ENCODE data around the gene TRIM69. TPM values are rescaled to one million over a fixed set of nuclear protein-coding genes. Genes with fewer than 3 reads are reported as not detected.
A peak's percentile ranks its signal among the peaks of the same experiment; 100 is the strongest.
"Not testable (repeated sequence)": the region's sequence is repeated elsewhere in the genome, so short reads cannot be mapped to it uniquely, and the experiment has no call there.

Gene TRIM69
- 43.8 and 46.4 TPM in 2 replicates for total RNA-seq

- Mint-ChIP-seq H3K4me1 (ENCODE audit: low read depth) (peaks cover 59% of the 10 kb centered on the region), H3K9me3 (no peaks in the 10 kb centered on the region), H3K27ac (peak within 1 kb of the TSS; percentile 98), H3K27me3 (ENCODE audit: insufficient read depth) (no peaks in the 10 kb centered on the region), H3K36me3 (ENCODE audit: low read depth) (peaks cover 20% of the 10 kb centered on the region), H3K4me3 (peak within 1 kb of the TSS; percentile 83)
- intact Hi-C loops (cut with micrococcal nuclease): no loop called here
- DNase-seq (ENCODE audit: low spot score): no peak
These were observed at the start of gene TRIM69 for GRCh38 chr15:44736181-44736765. Gene TRIM69, plus strand, starts transcription at chr15:44736528. Its CDS starts 177 bp downstream, at chr15:44736705.

DNA sequence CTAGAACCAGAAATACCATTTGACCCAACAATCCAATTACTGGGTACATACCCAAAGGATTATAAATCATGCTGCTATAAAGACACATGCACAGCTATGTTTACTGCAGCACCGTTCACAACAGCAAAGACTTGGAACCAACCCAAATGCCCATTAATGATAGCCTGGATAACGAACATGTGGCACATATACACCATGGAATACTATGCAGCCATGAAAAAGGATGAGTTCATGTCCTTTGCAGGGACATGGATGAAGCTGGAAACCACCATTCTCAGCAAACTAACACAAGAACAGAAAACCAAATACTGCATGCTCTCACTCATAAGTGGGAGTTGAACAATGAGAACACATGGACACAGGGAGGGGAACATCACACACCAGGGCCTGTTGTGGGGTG lies 47.0 kb upstream of the TRIM69 start:
- DNase-seq (ENCODE audit: low spot score); H3K27me3 Mint-ChIP-seq (ENCODE audit: insufficient read depth); H3K4me3 Mint-ChIP-seq; intact Hi-C loops (cut with micrococcal nuclease); H3K27ac Mint-ChIP-seq: not testable (repeated sequence)
- Mint-ChIP-seq H3K36me3 (ENCODE audit: low read depth) (peaks cover 30% of the 10 kb centered on the region), H3K9me3 (peaks cover 38% of the 10 kb centered on the region), H3K4me1 (ENCODE audit: low read depth) (peaks cover 27% of the 10 kb centered on the region)

GRCh38 chr15:44690245-44690644 lies 46.1 kb upstream of the TRIM69 start:
- Mint-ChIP-seq H3K9me3 (peaks cover 34% of the 10 kb centered on the region), H3K36me3 (ENCODE audit: low read depth) (peaks cover 29% of the 10 kb centered on the region), H3K4me1 (ENCODE audit: low read depth) (peaks cover 29% of the 10 kb centered on the region)
- H3K27me3 Mint-ChIP-seq (ENCODE audit: insufficient read depth); intact Hi-C loops (cut with micrococcal nuclease); DNase-seq (ENCODE audit: low spot score); H3K4me3 Mint-ChIP-seq; H3K27ac Mint-ChIP-seq: not testable (repeated sequence)

GRCh38 chr15:44692659-44693058 lies 43.7 kb upstream of the TRIM69 start:
- intact Hi-C loops (cut with micrococcal nuclease): no loop called here
- H3K36me3 Mint-ChIP-seq (ENCODE audit: low read depth): peaks cover 16% of the 10 kb centered on the region
- H3K27ac Mint-ChIP-seq: no peak overlapping the region
- H3K9me3 Mint-ChIP-seq: peaks cover 15% of the 10 kb centered on the region
- peaks cover 32% of the 10 kb centered on the region for H3K4me1 Mint-ChIP-seq (ENCODE audit: low read depth)
- no peak for DNase-seq (ENCODE audit: low spot score)
- peaks cover 3% of the 10 kb centered on the region for H3K27me3 Mint-ChIP-seq (ENCODE audit: insufficient read depth)
- no peak overlapping the region for H3K4me3 Mint-ChIP-seq

- Mint-ChIP-seq H3K27me3 (ENCODE audit: insufficient read depth) (peaks cover 6% of the 10 kb centered on the region), H3K36me3 (ENCODE audit: low read depth) (peaks cover 4% of the 10 kb centered on the region), H3K4me3 (no peak overlapping the region), H3K27ac (peak overlapping the region; percentile 35), H3K4me1 (ENCODE audit: low read depth) (peaks cover 23% of the 10 kb centered on the region), H3K9me3 (peaks cover under 1% of the 10 kb centered on the region)
- intact Hi-C loops (cut with micrococcal nuclease): no loop called here
- DNase-seq (ENCODE audit: low spot score): no peak
These were observed 41.9 kb upstream of the TRIM69 start for GRCh38 chr15:44694416-44694815.

DNA sequence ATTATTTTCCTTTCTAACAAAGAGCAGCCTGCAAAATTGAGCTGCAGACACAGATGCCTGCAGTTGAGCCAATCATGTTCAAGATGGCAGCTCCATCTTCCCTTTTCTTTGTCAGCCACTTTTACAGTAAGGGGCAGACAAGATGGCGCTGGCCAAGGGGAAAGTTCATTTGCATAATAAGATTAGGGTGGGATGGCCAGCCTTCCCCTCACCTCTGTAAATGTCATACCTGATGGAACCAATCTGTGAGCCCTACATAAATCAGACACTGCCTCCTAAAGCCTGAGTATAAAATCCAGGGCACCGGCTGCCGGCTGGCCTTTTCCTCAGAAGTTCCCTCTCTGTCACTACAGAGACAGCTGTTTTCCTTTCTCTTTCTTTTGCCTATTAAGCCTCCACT lies 41.0 kb upstream of the TRIM69 start:
- DNase-seq (ENCODE audit: low spot score): no peak
- Mint-ChIP-seq H3K9me3 (peaks cover 5% of the 10 kb centered on the region), H3K27me3 (ENCODE audit: insufficient read depth) (peaks cover 6% of the 10 kb centered on the region), H3K36me3 (ENCODE audit: low read depth) (peaks cover 7% of the 10 kb centered on the region), H3K4me3 (no peak overlapping the region), H3K4me1 (ENCODE audit: low read depth) (peaks cover 22% of the 10 kb centered on the region), H3K27ac (no peak overlapping the region)
- intact Hi-C loops (cut with micrococcal nuclease): no loop called here

DNA sequence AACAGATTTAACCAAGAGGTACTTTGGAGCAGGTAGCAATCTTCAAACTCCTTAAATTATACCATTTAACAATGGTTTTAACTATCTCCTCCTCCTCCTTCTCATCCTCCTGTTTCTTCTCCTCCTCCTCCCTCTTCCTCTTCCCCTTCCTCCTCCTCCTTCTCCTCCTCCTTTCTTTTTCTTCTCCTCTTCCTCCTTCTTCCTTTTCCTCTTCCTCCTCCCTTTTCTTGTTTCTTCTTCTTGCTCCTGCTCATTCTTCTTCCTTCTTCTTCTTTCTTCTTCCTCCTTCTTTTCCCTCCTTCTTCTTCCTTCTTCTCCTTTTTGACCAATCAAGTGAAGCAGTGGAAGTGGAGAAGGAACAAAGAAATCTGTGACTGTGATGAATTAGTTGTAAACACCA lies 39.3 kb upstream of the TRIM69 start:
- H3K36me3 Mint-ChIP-seq (ENCODE audit: low read depth): peaks cover 14% of the 10 kb centered on the region
- intact Hi-C loops (cut with micrococcal nuclease): no loop called here
- peaks cover 35% of the 10 kb centered on the region for H3K4me1 Mint-ChIP-seq (ENCODE audit: low read depth)
- H3K27me3 Mint-ChIP-seq (ENCODE audit: insufficient read depth): peaks cover 6% of the 10 kb centered on the region
- H3K4me3 Mint-ChIP-seq: no peak overlapping the region
- DNase-seq (ENCODE audit: low spot score): no peak
- H3K9me3 Mint-ChIP-seq: peaks cover 19% of the 10 kb centered on the region
- no peak overlapping the region for H3K27ac Mint-ChIP-seq

GRCh38 chr15:44698641-44699040 lies 37.7 kb upstream of the TRIM69 start:
- H3K27me3 Mint-ChIP-seq (ENCODE audit: insufficient read depth): peaks cover 6% of the 10 kb centered on the region
- no peak overlapping the region for H3K4me3 Mint-ChIP-seq
- DNase-seq (ENCODE audit: low spot score): no peak
- H3K4me1 Mint-ChIP-seq (ENCODE audit: low read depth): peaks cover 40% of the 10 kb centered on the region
- H3K27ac Mint-ChIP-seq: no peak overlapping the region
- intact Hi-C loops (cut with micrococcal nuclease): no loop called here
- peaks cover 32% of the 10 kb centered on the region for H3K9me3 Mint-ChIP-seq
- peaks cover 21% of the 10 kb centered on the region for H3K36me3 Mint-ChIP-seq (ENCODE audit: low read depth)

- Mint-ChIP-seq H3K4me1 (ENCODE audit: low read depth) (peaks cover 26% of the 10 kb centered on the region), H3K36me3 (ENCODE audit: low read depth) (peaks cover 28% of the 10 kb centered on the region), H3K9me3 (peaks cover 43% of the 10 kb centered on the region), H3K27ac (peak overlapping the region; percentile 18)
- intact Hi-C loops (cut with micrococcal nuclease); DNase-seq (ENCODE audit: low spot score); H3K27me3 Mint-ChIP-seq (ENCODE audit: insufficient read depth); H3K4me3 Mint-ChIP-seq: not testable (repeated sequence)
These were observed 35.7 kb upstream of the TRIM69 start for GRCh38 chr15:44700676-44701075.

DNA sequence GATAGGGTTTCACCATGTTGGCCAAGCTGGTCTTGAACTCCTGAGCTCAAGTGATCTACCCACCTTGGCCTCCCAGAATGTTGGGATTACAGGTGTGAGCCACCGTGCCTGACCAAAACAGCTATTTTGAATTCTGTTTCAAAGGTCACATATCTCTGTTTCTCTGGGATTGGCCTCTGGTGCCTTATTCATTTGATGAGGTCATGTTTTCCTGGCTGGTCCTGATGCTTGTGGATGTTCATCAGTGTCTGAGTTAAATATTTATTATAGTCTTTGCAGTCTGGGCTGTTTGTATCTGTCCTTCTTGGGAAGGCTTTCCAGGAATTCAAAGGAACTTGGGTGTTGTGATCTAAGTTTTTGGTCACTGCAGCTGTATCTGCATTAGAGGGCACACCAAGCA lies 30.3 kb upstream of the TRIM69 start:
- intact Hi-C loops (cut with micrococcal nuclease): no loop called here
- peaks cover 36% of the 10 kb centered on the region for H3K4me1 Mint-ChIP-seq (ENCODE audit: low read depth)
- peaks cover 28% of the 10 kb centered on the region for H3K36me3 Mint-ChIP-seq (ENCODE audit: low read depth)
- no peak overlapping the region for H3K4me3 Mint-ChIP-seq
- DNase-seq (ENCODE audit: low spot score): no peak
- no peak overlapping the region for H3K27ac Mint-ChIP-seq
- H3K27me3 Mint-ChIP-seq (ENCODE audit: insufficient read depth): no peaks in the 10 kb centered on the region
- peaks cover 31% of the 10 kb centered on the region for H3K9me3 Mint-ChIP-seq

GRCh38 chr15:44706401-44706800 lies 29.9 kb upstream of the TRIM69 start:
- Mint-ChIP-seq H3K4me1 (ENCODE audit: low read depth) (peaks cover 34% of the 10 kb centered on the region), H3K27ac (no peak overlapping the region), H3K4me3 (no peak overlapping the region), H3K27me3 (ENCODE audit: insufficient read depth) (no peaks in the 10 kb centered on the region), H3K9me3 (peaks cover 30% of the 10 kb centered on the region), H3K36me3 (ENCODE audit: low read depth) (peaks cover 30% of the 10 kb centered on the region)
- DNase-seq (ENCODE audit: low spot score): no peak
- intact Hi-C loops (cut with micrococcal nuclease): no loop called here

- Mint-ChIP-seq H3K27ac (no peak overlapping the region), H3K27me3 (ENCODE audit: insufficient read depth) (no peaks in the 10 kb centered on the region), H3K9me3 (peaks cover 24% of the 10 kb centered on the region), H3K4me3 (no peak overlapping the region), H3K4me1 (ENCODE audit: low read depth) (peaks cover 29% of the 10 kb centered on the region), H3K36me3 (ENCODE audit: low read depth) (peaks cover 32% of the 10 kb centered on the region)
- no peak for DNase-seq (ENCODE audit: low spot score)
- intact Hi-C loops (cut with micrococcal nuclease): no loop called here
These were observed 29.2 kb upstream of the TRIM69 start for GRCh38 chr15:44706946-44707636.

GRCh38 chr15:44710236-44711095 lies 25.9 kb upstream of the TRIM69 start:
- Mint-ChIP-seq H3K27ac (peak overlapping the region; percentile 99), H3K36me3 (ENCODE audit: low read depth) (peaks cover 44% of the 10 kb centered on the region), H3K27me3 (ENCODE audit: insufficient read depth) (no peaks in the 10 kb centered on the region), H3K4me1 (ENCODE audit: low read depth) (peaks cover 38% of the 10 kb centered on the region), H3K4me3 (peak overlapping the region; percentile 99), H3K9me3 (no peaks in the 10 kb centered on the region)
- DNase-seq (ENCODE audit: low spot score): no peak
- intact Hi-C loops (cut with micrococcal nuclease): loop anchor here (1.0 to 5.0 kb wide), 6 partner anchors 9 to 173 kb away; partner anchors contain the start of genes EIF3J and SPG11
